ENCODE measurements around the gene AAMP.

Gene AAMP

DNA sequence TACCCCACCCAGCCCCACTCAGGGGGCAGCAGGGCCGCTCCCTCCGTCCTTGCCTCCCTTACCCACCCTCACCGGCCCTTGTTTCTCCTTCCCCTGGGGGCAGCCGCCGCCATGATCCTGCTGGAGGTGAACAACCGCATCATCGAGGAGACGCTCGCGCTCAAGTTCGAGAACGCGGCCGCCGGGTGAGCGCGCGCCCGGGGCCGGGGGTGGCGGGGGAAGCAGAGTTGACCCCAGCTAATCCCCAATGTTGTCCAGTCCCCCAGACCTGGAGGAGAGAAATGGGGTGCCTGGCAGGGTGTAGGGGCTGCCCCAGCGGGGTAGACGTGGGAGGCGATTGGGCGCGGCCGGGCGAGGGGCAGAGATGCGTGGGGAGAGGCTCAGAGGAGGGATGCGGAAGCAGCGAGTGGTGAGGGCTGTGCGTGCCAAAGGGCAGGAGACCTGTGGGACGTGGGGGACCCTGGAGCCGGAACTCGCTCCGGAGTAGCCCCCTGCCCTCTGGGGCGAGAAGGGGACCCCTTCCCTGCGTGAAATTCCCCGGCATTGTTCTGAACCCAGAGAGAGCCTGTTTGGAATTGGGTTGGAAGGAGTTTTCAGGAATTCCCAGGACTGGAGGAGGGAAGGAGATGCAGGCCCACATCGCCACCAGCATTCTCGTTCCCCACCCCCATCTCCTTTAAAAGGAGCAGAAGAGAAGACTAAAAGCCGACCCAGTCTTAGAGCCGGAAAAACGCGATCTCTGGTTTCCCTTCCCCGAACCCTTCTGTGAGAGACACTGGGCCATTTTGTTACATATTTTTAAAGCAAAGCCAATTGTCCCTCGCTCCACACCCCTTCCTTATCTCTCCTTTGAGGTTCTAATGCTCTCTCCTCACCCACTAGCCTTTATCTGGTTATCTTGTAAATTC is 52.3 kb downstream of the AAMP start:
- H3K27ac ChIP-seq (ENCODE audit: extremely low read depth, low read depth, low read length): peak overlapping the region; percentile 81
- H3K36me3 ChIP-seq (ENCODE audit: control insufficient read depth in 2 of 2, insufficient read depth in 1 of 2, low read length in 2 of 2): peaks cover 0 to 19% of the 10 kb centered on the region in 2 experiments; a peak in 2 of 3 replicates
- POLR2A ChIA-PET: interaction anchor here (1.0 to 1.6 kb wide), 4 partner anchors 8 to 53 kb away, joined by 3 to 9 read pairs (median 6); partner anchors contain the start of genes AAMP and PNKD
- no peaks in the 10 kb centered on the region for H3K9me3 ChIP-seq (ENCODE audit: control insufficient read depth, insufficient read depth, low read depth, low read length)
- CTCF ChIA-PET: no interaction called here
- H3K4me1 ChIP-seq (ENCODE audit: control insufficient read depth, insufficient read depth, low read length): peaks cover 23% of the 10 kb centered on the region
- H3K4me3 ChIP-seq (ENCODE audit: low read depth, low read length): peak overlapping the region; percentile 95
- TF ChIP-seq BCL11A (tag by site-specific recombination; IDR thresholded peaks at IDR 0.05; ENCODE audit: low read depth): no peak
- TF ChIP-seq ZNF223 (tag by site-specific recombination; IDR thresholded peaks at IDR 0.05): 0 out of 2 replicates have a peak, but pooled peaks have one; percentile 33
- peak; percentile 39; the same call in 1 of the 2 replicates for TF ChIP-seq ZIC2 (tag by site-specific recombination; IDR thresholded peaks at IDR 0.05)
- no peak for TF ChIP-seq ZNF169 (tag by site-specific recombination; IDR thresholded peaks at IDR 0.05)
- TF ChIP-seq KLF7 (tag by site-specific recombination; IDR thresholded peaks at IDR 0.05; ENCODE audit: borderline replicate concordance): 0 out of 2 replicates have a peak, but pooled peaks have one; percentile 11
- TF ChIP-seq ZNF843 (tag by site-specific recombination; IDR thresholded peaks at IDR 0.05): 0 out of 2 replicates have a peak, but pooled peaks have one; percentile 18
- peak; percentile 32; the same call in 1 of the 2 replicates for TF ChIP-seq ZNF76 (tag by site-specific recombination; IDR thresholded peaks at IDR 0.05; ENCODE audit: borderline replicate concordance, low read depth)
- TF ChIP-seq ZNF621 (tag by site-specific recombination; IDR thresholded peaks at IDR 0.05): no peak
- peak; percentile 28; the same call in 1 of the 2 replicates for TF ChIP-seq KLF1 (tag by site-specific recombination; IDR thresholded peaks at IDR 0.05)
- TF ChIP-seq, protein P1, sequence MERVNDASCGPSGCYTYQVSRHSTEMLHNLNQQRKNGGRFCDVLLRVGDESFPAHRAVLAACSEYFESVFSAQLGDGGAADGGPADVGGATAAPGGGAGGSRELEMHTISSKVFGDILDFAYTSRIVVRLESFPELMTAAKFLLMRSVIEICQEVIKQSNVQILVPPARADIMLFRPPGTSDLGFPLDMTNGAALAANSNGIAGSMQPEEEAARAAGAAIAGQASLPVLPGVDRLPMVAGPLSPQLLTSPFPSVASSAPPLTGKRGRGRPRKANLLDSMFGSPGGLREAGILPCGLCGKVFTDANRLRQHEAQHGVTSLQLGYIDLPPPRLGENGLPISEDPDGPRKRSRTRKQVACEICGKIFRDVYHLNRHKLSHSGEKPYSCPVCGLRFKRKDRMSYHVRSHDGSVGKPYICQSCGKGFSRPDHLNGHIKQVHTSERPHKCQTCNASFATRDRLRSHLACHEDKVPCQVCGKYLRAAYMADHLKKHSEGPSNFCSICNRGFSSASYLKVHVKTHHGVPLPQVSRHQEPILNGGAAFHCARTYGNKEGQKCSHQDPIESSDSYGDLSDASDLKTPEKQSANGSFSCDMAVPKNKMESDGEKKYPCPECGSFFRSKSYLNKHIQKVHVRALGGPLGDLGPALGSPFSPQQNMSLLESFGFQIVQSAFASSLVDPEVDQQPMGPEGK (tag by site-specific recombination; IDR thresholded peaks at IDR 0.05): peak; percentile 50; the same call in 1 of the 2 replicates
- TF ChIP-seq FEZF1 (tag by site-specific recombination; IDR thresholded peaks at IDR 0.05): no peak
- TF ChIP-seq OVOL3 (tag by site-specific recombination; IDR thresholded peaks at IDR 0.05): no peak
- peak; percentile 58 for TF ChIP-seq GLIS1 (tag by site-specific recombination; IDR thresholded peaks at IDR 0.05)
- 0 out of 2 replicates have a peak, but pooled peaks have one; percentile 2 for TF ChIP-seq SP3 (tag by site-specific recombination; IDR thresholded peaks at IDR 0.05)
- TF ChIP-seq SCRT2 (tag by site-specific recombination; IDR thresholded peaks at IDR 0.05): peak; percentile 92
- TF ChIP-seq ZFP37 (tag by site-specific recombination; IDR thresholded peaks at IDR 0.05): 0 out of 2 replicates have a peak, but pooled peaks have one; percentile 48
- peak; percentile 37; the same call in 1 of the 2 replicates for TF ChIP-seq SP2 (tag by site-specific recombination; IDR thresholded peaks at IDR 0.05)
- peak; percentile 48; the same call in 1 of the 2 replicates for TF ChIP-seq ZNF2 (tag by site-specific recombination; IDR thresholded peaks at IDR 0.05)
- TF ChIP-seq ZNF664 (tag by site-specific recombination; IDR thresholded peaks at IDR 0.05): no peak
- TF ChIP-seq, protein P2, sequence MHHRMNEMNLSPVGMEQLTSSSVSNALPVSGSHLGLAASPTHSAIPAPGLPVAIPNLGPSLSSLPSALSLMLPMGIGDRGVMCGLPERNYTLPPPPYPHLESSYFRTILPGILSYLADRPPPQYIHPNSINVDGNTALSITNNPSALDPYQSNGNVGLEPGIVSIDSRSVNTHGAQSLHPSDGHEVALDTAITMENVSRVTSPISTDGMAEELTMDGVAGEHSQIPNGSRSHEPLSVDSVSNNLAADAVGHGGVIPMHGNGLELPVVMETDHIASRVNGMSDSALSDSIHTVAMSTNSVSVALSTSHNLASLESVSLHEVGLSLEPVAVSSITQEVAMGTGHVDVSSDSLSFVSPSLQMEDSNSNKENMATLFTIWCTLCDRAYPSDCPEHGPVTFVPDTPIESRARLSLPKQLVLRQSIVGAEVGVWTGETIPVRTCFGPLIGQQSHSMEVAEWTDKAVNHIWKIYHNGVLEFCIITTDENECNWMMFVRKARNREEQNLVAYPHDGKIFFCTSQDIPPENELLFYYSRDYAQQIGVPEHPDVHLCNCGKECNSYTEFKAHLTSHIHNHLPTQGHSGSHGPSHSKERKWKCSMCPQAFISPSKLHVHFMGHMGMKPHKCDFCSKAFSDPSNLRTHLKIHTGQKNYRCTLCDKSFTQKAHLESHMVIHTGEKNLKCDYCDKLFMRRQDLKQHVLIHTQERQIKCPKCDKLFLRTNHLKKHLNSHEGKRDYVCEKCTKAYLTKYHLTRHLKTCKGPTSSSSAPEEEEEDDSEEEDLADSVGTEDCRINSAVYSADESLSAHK (tag by site-specific recombination; IDR thresholded peaks at IDR 0.05): no peak
- peak; percentile 65; the same call in 1 of the 2 replicates for TF ChIP-seq ZBTB20 (tag by site-specific recombination; IDR thresholded peaks at IDR 0.05)
- TF ChIP-seq REPIN1 (tag by site-specific recombination; IDR thresholded peaks at IDR 0.05; ENCODE audit: low read depth): no peak
- TF ChIP-seq, protein P3, sequence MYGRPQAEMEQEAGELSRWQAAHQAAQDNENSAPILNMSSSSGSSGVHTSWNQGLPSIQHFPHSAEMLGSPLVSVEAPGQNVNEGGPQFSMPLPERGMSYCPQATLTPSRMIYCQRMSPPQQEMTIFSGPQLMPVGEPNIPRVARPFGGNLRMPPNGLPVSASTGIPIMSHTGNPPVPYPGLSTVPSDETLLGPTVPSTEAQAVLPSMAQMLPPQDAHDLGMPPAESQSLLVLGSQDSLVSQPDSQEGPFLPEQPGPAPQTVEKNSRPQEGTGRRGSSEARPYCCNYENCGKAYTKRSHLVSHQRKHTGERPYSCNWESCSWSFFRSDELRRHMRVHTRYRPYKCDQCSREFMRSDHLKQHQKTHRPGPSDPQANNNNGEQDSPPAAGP (tag by site-specific recombination; IDR thresholded peaks at IDR 0.05): 0 out of 2 replicates have a peak, but pooled peaks have one; percentile 35
- peak; percentile 94 for TF ChIP-seq EGR2 (tag by site-specific recombination; IDR thresholded peaks at IDR 0.05; ENCODE audit: low read depth)
- 0 out of 2 replicates have a peak, but pooled peaks have one; percentile 45 for TF ChIP-seq ZNF501 (tag by site-specific recombination; IDR thresholded peaks at IDR 0.05)
- TF ChIP-seq ZNF670 (tag by site-specific recombination; IDR thresholded peaks at IDR 0.05; ENCODE audit: low read depth): no peak
- TF ChIP-seq ZNF311 (tag by site-specific recombination; IDR thresholded peaks at IDR 0.05; ENCODE audit: borderline replicate concordance): no peak
- peak; percentile 81 for TF ChIP-seq GLIS2 (tag by site-specific recombination; IDR thresholded peaks at IDR 0.05)
- TF ChIP-seq, protein P4, sequence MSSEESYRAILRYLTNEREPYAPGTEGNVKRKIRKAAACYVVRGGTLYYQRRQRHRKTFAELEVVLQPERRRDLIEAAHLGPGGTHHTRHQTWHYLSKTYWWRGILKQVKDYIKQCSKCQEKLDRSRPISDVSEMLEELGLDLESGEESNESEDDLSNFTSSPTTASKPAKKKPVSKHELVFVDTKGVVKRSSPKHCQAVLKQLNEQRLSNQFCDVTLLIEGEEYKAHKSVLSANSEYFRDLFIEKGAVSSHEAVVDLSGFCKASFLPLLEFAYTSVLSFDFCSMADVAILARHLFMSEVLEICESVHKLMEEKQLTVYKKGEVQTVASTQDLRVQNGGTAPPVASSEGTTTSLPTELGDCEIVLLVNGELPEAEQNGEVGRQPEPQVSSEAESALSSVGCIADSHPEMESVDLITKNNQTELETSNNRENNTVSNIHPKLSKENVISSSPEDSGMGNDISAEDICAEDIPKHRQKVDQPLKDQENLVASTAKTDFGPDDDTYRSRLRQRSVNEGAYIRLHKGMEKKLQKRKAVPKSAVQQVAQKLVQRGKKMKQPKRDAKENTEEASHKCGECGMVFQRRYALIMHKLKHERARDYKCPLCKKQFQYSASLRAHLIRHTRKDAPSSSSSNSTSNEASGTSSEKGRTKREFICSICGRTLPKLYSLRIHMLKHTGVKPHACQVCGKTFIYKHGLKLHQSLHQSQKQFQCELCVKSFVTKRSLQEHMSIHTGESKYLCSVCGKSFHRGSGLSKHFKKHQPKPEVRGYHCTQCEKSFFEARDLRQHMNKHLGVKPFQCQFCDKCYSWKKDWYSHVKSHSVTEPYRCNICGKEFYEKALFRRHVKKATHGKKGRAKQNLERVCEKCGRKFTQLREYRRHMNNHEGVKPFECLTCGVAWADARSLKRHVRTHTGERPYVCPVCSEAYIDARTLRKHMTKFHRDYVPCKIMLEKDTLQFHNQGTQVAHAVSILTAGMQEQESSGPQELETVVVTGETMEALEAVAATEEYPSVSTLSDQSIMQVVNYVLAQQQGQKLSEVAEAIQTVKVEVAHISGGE (tag by site-specific recombination; conservative IDR thresholded peaks at IDR 0.05; ENCODE audit: low read depth): peak; percentile 41; the same call in 1 of the 2 replicates

All from HEK293 (cell line).